GM19395 (cell line): ENCODE measurements around the gene PUS7.
"Not testable (repeated sequence)": the region's sequence is repeated elsewhere in the genome, so short reads cannot be mapped to it uniquely, and the experiment has no call there.

Source experiments
- ATAC-seq: cut with Tn5 transposase; IDR thresholded peaks from one replicate; pipeline ENCODE4 v1.9.1; 2021; ENCODE audit warnings: mild to moderate bottlenecking, moderate library complexity; ENCODE audit not compliant: unreplicated experiment

The PUS7 gene

GRCh38 chr7:105497016-105497415, 25.1 kb downstream of the PUS7 start:
- ATAC-seq: no peak

- no peak for ATAC-seq
Observed at GRCh38 chr7:105496521-105496920, 25.6 kb downstream of the PUS7 start.

- no peak for ATAC-seq
Observed at GRCh38 chr7:105493923-105494315, 28.2 kb downstream of the PUS7 start.

- no peak for ATAC-seq
Observed at GRCh38 chr7:105493196-105493922, 28.7 kb downstream of the PUS7 start.

- no peak for ATAC-seq
Observed at GRCh38 chr7:105489409-105489808, 32.7 kb downstream of the PUS7 start.

GRCh38 chr7:105487579-105488571, 34.2 kb downstream of the PUS7 start:
- no peak for ATAC-seq

- no peak for ATAC-seq
Observed at GRCh38 chr7:105480931-105481330, 41.1 kb downstream of the PUS7 start.

- ATAC-seq: no peak
Observed at GRCh38 chr7:105478606-105479005, 43.5 kb downstream of the PUS7 start.

- ATAC-seq: no peak
Observed at GRCh38 chr7:105477908-105478307, 44.2 kb downstream of the PUS7 start.

GRCh38 chr7:105474045-105474444, 48.0 kb downstream of the PUS7 start:
- ATAC-seq: no peak

- ATAC-seq: no peak
Observed at GRCh38 chr7:105473163-105473562, 48.9 kb downstream of the PUS7 start.

GRCh38 chr7:105470846-105471245, 51.2 kb downstream of the PUS7 start:
- no peak for ATAC-seq

- ATAC-seq: no peak
Observed at GRCh38 chr7:105470090-105470489, 52.0 kb downstream of the PUS7 start.

GRCh38 chr7:105462765-105463420, 59.2 kb downstream of the PUS7 start:
- no peak for ATAC-seq

- ATAC-seq: no peak
Observed at GRCh38 chr7:105461518-105461917, 60.6 kb downstream of the PUS7 start.

- no peak for ATAC-seq
Observed at GRCh38 chr7:105457619-105458225, 64.3 kb downstream of the PUS7 start.

GRCh38 chr7:105454921-105455320, 67.2 kb downstream of the PUS7 start:
- ATAC-seq: no peak

- ATAC-seq: no peak
Observed at GRCh38 chr7:105454095-105454747, 67.8 kb downstream of the PUS7 start.

GRCh38 chr7:105452085-105452484, 70.0 kb downstream of the PUS7 start:
- no peak for ATAC-seq

- ATAC-seq: not testable (repeated sequence)
Observed at GRCh38 chr7:105450870-105451269, 71.2 kb downstream of the PUS7 start.
